H1 (cell line): ENCODE results near the gene DDX31. TPM values are rescaled to one million over a fixed set of nuclear protein-coding genes. Genes with fewer than 3 reads are reported as not detected.

Source experiments
- CBX5 ChIP-seq: fragments of 300-800, 300-1000 bp; sonication (generic); IDR thresholded peaks from 2 replicates; pipeline ENCODE4 v1.7.1; 2016; ENCODE audit warnings: antibody characterized with exemption, low read length, low read depth
- CBX8 ChIP-seq: fragments of 300-800, 300-1000 bp; sonication (generic); IDR thresholded peaks from 2 replicates; pipeline ENCODE4 v1.7.1; 2016; ENCODE audit warnings: low read depth, low read length, borderline replicate concordance
- JUN ChIP-seq: IDR thresholded peaks from 2 replicates; pipeline ENCODE4 v1.6.1; 2011; ENCODE audit warnings: low read depth, mild to moderate bottlenecking, improper control_type of control experiment, low read length
- PHF8 ChIP-seq: fragments of 200-600 bp; sonication (generic); conservative IDR thresholded peaks from 2 replicates; pipeline ENCODE4 v1.7.1; 2012; ENCODE audit warnings: low read depth, mild to moderate bottlenecking, inconsistent platforms, low read length, moderate library complexity
- RXRA ChIP-seq: IDR thresholded peaks from 2 replicates; pipeline ENCODE4 v1.6.1; 2011; ENCODE audit warnings: low read depth, mild to moderate bottlenecking, low read length, moderate library complexity; ENCODE audit not compliant: insufficient read depth
- polyA plus RNA-seq, 7 experiments: library from polyadenylated mRNA; depleted of rRNA in 3 of 7; stranded (reverse) in 5 of 7; unstranded in 2 of 7; fragments of >200 nt in 5 of 7; fragments of 200-250 nt in 2 of 7; gene quantifications; 1 replicate in 5 of 7; 2 replicates in 1 of 7; 4 replicates in 1 of 7; pipeline versions ENCODE4 v1.2.1 to v1.2.3, GENCODE V29; 2011 to 2013; ENCODE audit warnings: missing spikeins in 2 of 7, mixed read lengths in 2 of 7
- total RNA-seq: library from RNA; stranded (reverse); fragmentation: NEBNext Ultra II Directional; extraction: Animal tissue kit (Norgen Biotek cat#: 25700); gene quantifications from 2 replicates; pipeline ENCODE4 v1.2.1, GENCODE V29; 2021
- TF ChIP-seq, protein P1 (sequence below): fragments of 300-600 bp; sonication (generic); IDR thresholded peaks from 2 replicates; pipeline ENCODE4 v1.7.1; 2012; ENCODE audit warnings: low read length, moderate library complexity, mild to moderate bottlenecking, inconsistent platforms; ENCODE audit not compliant: insufficient replicate concordance
- TF ChIP-seq, protein P2 (sequence below): IDR thresholded peaks from 2 replicates; pipeline ENCODE4 v1.6.1; 2012; ENCODE audit warnings: inconsistent platforms

The DDX31 gene
- total and polyA plus RNA-seq, 2 of the 8 experiments (the other 6 are each of a cell fraction or from before 2014, with no cell fraction given) = 9.5 to 23.7 TPM

DNA sequence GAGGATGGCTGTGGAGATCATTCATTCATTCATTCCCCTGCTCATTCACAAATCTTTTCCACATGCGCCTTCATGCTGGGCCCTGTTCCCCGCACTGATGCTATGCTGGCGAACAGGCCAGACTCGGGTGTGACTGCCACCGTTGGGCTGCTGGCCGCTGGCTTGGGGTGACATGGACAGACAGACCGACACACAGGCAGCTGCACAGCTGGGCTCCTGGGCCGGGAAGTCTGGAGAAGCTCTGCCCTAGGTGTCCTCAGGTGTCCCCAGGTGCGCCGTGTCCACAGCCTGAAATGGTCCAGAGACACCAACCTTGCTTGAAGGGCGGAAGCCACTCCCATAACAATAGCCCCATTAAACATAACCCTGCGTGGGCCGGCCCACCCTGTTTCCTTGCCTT lies 122.3 kb downstream of the DDX31 start (continued):
- TF ChIP-seq, protein P1, sequence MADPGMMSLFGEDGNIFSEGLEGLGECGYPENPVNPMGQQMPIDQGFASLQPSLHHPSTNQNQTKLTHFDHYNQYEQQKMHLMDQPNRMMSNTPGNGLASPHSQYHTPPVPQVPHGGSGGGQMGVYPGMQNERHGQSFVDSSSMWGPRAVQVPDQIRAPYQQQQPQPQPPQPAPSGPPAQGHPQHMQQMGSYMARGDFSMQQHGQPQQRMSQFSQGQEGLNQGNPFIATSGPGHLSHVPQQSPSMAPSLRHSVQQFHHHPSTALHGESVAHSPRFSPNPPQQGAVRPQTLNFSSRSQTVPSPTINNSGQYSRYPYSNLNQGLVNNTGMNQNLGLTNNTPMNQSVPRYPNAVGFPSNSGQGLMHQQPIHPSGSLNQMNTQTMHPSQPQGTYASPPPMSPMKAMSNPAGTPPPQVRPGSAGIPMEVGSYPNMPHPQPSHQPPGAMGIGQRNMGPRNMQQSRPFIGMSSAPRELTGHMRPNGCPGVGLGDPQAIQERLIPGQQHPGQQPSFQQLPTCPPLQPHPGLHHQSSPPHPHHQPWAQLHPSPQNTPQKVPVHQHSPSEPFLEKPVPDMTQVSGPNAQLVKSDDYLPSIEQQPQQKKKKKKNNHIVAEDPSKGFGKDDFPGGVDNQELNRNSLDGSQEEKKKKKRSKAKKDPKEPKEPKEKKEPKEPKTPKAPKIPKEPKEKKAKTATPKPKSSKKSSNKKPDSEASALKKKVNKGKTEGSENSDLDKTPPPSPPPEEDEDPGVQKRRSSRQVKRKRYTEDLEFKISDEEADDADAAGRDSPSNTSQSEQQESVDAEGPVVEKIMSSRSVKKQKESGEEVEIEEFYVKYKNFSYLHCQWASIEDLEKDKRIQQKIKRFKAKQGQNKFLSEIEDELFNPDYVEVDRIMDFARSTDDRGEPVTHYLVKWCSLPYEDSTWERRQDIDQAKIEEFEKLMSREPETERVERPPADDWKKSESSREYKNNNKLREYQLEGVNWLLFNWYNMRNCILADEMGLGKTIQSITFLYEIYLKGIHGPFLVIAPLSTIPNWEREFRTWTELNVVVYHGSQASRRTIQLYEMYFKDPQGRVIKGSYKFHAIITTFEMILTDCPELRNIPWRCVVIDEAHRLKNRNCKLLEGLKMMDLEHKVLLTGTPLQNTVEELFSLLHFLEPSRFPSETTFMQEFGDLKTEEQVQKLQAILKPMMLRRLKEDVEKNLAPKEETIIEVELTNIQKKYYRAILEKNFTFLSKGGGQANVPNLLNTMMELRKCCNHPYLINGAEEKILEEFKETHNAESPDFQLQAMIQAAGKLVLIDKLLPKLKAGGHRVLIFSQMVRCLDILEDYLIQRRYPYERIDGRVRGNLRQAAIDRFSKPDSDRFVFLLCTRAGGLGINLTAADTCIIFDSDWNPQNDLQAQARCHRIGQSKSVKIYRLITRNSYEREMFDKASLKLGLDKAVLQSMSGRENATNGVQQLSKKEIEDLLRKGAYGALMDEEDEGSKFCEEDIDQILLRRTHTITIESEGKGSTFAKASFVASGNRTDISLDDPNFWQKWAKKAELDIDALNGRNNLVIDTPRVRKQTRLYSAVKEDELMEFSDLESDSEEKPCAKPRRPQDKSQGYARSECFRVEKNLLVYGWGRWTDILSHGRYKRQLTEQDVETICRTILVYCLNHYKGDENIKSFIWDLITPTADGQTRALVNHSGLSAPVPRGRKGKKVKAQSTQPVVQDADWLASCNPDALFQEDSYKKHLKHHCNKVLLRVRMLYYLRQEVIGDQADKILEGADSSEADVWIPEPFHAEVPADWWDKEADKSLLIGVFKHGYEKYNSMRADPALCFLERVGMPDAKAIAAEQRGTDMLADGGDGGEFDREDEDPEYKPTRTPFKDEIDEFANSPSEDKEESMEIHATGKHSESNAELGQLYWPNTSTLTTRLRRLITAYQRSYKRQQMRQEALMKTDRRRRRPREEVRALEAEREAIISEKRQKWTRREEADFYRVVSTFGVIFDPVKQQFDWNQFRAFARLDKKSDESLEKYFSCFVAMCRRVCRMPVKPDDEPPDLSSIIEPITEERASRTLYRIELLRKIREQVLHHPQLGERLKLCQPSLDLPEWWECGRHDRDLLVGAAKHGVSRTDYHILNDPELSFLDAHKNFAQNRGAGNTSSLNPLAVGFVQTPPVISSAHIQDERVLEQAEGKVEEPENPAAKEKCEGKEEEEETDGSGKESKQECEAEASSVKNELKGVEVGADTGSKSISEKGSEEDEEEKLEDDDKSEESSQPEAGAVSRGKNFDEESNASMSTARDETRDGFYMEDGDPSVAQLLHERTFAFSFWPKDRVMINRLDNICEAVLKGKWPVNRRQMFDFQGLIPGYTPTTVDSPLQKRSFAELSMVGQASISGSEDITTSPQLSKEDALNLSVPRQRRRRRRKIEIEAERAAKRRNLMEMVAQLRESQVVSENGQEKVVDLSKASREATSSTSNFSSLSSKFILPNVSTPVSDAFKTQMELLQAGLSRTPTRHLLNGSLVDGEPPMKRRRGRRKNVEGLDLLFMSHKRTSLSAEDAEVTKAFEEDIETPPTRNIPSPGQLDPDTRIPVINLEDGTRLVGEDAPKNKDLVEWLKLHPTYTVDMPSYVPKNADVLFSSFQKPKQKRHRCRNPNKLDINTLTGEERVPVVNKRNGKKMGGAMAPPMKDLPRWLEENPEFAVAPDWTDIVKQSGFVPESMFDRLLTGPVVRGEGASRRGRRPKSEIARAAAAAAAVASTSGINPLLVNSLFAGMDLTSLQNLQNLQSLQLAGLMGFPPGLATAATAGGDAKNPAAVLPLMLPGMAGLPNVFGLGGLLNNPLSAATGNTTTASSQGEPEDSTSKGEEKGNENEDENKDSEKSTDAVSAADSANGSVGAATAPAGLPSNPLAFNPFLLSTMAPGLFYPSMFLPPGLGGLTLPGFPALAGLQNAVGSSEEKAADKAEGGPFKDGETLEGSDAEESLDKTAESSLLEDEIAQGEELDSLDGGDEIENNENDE = no peak
- TF ChIP-seq JUN (no peak), RXRA (no peak), CBX8 (no peak), CBX5 (no peak), PHF8 (no peak)
- TF ChIP-seq, protein P2, sequence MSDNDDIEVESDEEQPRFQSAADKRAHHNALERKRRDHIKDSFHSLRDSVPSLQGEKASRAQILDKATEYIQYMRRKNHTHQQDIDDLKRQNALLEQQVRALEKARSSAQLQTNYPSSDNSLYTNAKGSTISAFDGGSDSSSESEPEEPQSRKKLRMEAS = no peak
